Measurements from ENCODE around the gene CASTOR1. TPM values are rescaled to one million over a fixed set of nuclear protein-coding genes. Genes with fewer than 3 reads are reported as not detected.

Gene CASTOR1
- total RNA-seq, 1 donor from 2014 or later: 17.2 TPM

DNA sequence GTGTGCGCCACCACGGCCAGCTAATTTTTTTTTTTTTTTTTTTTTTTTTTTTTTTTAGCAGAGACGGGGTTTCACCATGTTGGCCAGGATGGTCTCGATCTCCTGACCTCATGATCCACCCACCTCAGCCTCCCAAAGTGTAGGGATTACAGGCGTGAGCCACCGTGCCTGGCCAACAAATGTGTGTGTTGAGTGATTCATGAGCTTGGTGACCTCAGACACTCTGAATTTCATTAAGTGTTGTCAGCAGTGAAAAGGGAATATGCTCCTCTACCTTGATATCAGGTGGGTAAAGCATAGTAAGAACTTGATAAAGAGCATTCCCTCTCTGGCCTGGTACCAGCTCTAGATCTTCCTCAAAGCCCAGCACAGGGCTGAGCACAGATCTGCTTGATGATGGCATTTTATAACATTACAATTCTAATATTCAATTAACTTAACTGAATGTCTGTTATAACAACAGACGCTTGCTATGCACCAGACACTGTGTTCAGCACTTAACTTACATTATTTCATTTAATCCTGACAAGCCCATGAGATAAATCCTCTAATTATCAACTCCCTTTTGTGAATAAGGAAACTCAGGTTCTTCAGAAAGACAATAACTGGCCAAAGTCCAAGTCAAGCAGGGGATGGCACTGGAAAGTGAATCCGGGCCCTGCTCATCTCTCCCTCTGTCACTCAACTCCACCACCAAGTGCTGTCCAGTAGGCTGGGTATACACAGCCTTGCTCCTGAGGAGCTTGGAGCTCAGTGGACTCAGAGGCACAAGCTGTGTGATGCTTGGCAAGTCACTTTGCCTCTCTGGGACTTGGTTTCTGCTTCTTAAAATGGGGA lies 24.4 kb upstream of the CASTOR1 start:
- H3K4me3 Mint-ChIP-seq (ENCODE audit: unreplicated experiment): no peak overlapping the region
- TF ChIP-seq, protein P1, sequence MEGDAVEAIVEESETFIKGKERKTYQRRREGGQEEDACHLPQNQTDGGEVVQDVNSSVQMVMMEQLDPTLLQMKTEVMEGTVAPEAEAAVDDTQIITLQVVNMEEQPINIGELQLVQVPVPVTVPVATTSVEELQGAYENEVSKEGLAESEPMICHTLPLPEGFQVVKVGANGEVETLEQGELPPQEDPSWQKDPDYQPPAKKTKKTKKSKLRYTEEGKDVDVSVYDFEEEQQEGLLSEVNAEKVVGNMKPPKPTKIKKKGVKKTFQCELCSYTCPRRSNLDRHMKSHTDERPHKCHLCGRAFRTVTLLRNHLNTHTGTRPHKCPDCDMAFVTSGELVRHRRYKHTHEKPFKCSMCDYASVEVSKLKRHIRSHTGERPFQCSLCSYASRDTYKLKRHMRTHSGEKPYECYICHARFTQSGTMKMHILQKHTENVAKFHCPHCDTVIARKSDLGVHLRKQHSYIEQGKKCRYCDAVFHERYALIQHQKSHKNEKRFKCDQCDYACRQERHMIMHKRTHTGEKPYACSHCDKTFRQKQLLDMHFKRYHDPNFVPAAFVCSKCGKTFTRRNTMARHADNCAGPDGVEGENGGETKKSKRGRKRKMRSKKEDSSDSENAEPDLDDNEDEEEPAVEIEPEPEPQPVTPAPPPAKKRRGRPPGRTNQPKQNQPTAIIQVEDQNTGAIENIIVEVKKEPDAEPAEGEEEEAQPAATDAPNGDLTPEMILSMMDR (IDR thresholded peaks at IDR 0.05; ENCODE audit: unreplicated experiment): no peak
- no peaks in the 10 kb centered on the region for H3K36me3 Mint-ChIP-seq (ENCODE audit: low read depth, unreplicated experiment)
- H3K4me1 Mint-ChIP-seq (ENCODE audit: unreplicated experiment): peaks cover 13% of the 10 kb centered on the region
- no peaks in the 10 kb centered on the region for H3K9me3 Mint-ChIP-seq (ENCODE audit: unreplicated experiment)
- H3K27ac Mint-ChIP-seq (ENCODE audit: unreplicated experiment): no peak overlapping the region
- peaks cover 3% of the 10 kb centered on the region for H3K27me3 Mint-ChIP-seq (ENCODE audit: unreplicated experiment)
- DNase-seq (ENCODE audit: low spot score): no peak

DNA sequence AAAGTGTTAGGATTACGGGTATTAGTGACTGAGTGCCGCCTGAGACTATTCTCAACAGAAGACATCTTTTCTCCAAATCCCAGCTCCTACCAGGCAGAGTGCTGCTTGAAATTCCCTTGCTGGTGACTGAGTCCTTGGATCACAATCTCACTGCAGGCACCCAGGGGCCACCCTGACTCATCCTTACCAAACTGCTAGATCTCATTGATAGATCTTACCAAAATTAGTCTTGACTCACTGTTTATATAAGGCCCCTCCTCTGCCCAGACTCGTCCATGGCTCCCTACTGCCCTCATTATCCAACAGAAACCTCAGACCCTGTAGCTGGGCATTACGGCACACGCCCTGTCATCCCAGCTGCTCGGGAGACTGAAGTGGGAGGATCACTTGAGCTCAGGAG lies 22.7 kb upstream of the CASTOR1 start:
- TF ChIP-seq, protein P1 (IDR thresholded peaks at IDR 0.05; ENCODE audit: unreplicated experiment): no peak
- DNase-seq (ENCODE audit: low spot score): no peak
- Mint-ChIP-seq H3K27me3 (ENCODE audit: unreplicated experiment) (peaks cover 5% of the 10 kb centered on the region), H3K4me1 (ENCODE audit: unreplicated experiment) (peaks cover 13% of the 10 kb centered on the region), H3K36me3 (ENCODE audit: low read depth, unreplicated experiment) (peaks cover 5% of the 10 kb centered on the region), H3K27ac (ENCODE audit: unreplicated experiment) (no peak overlapping the region), H3K9me3 (ENCODE audit: unreplicated experiment) (no peaks in the 10 kb centered on the region), H3K4me3 (ENCODE audit: unreplicated experiment) (no peak overlapping the region)

DNA sequence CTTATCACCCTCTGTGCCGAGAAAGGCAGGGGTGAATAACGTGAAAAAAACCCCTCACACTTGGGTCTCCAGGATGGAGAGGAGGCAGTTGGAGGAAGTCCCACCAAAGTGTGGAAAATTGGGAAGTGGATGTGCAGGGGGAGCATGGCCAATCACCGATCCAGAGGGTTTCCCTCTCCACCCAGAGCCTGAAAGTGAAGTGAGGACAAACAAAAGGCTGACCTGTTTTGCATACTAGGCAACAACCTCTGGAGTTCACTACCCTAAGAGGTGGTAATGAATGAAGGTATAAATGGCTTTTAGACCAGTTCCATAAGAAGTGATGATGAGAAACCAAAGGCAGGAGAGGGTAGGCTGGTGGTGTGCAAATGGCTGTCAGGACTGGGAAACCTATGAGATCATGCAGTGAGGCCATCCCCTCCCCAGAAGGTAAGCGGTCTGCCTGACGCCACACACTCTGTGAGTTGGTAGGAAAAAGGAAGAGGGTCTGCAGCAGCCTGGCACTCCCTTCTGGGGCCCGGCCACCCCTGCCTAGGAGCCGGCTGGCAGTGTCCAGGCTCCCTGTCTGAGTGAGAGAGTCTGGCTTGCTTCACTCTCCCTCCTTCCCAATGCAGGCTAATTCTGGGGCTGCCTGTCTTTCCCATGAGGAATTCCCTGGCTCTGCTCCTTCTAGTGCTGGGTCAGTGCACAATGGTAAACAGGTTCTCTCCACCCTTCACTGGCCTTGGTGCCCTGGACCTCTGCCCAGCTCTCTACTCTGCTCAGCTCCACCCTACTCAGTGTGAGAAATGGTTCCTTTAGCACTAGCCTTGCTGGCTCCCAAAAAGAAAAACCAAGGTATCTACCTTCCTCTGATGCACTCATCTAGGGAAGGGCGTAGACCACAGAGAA lies 21.8 kb upstream of the CASTOR1 start:
- H3K9me3 Mint-ChIP-seq (ENCODE audit: unreplicated experiment): no peaks in the 10 kb centered on the region
- H3K4me3 Mint-ChIP-seq (ENCODE audit: unreplicated experiment): no peak overlapping the region
- no peak for DNase-seq (ENCODE audit: low spot score)
- peaks cover 5% of the 10 kb centered on the region for H3K27me3 Mint-ChIP-seq (ENCODE audit: unreplicated experiment)
- peaks cover 19% of the 10 kb centered on the region for H3K4me1 Mint-ChIP-seq (ENCODE audit: unreplicated experiment)
- H3K27ac Mint-ChIP-seq (ENCODE audit: unreplicated experiment): no peak overlapping the region
- H3K36me3 Mint-ChIP-seq (ENCODE audit: low read depth, unreplicated experiment): peaks cover 5% of the 10 kb centered on the region
- TF ChIP-seq, protein P1 (IDR thresholded peaks at IDR 0.05; ENCODE audit: unreplicated experiment): no peak

DNA sequence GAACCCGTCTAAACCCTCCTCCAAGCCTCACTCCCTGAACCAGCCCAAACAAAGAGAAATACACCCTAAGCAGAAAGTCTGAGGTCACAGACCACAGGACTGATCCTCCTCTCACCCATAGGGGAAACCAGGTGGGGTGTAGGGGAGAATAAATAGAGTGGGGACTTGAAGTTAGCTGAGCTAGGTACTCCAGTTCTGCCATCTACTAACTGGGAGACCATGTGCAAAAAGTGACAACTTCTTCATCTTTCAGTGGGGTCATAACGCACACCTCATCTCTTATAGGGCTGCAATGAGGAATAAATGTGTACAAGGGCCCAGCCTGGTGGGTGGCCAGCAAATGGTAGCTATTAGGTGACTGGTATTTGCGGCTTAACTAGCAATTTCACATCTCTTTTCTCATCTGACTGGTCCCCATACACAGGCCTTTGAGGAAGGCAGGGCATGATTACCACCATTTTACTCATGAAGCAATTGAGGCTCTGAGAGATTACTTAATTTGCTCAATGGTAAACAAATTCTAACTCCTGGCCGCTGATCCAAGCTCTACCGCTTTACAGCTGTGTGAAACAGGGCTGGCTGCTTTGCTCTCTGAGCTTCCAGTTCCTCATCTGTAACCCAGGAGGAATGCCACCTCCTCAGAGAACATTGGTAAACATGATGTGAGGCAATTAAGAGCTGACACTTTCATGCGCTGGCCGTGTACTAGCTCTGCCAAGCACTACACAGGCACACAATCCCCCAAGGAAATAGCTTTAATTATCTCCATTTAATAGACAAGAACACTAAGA lies 20.8 kb upstream of the CASTOR1 start:
- H3K36me3 Mint-ChIP-seq (ENCODE audit: low read depth, unreplicated experiment): peaks cover 5% of the 10 kb centered on the region
- TF ChIP-seq, protein P1 (IDR thresholded peaks at IDR 0.05; ENCODE audit: unreplicated experiment): no peak
- no peaks in the 10 kb centered on the region for H3K9me3 Mint-ChIP-seq (ENCODE audit: unreplicated experiment)
- peaks cover 29% of the 10 kb centered on the region for H3K4me1 Mint-ChIP-seq (ENCODE audit: unreplicated experiment)
- DNase-seq (ENCODE audit: low spot score): no peak
- peaks cover 5% of the 10 kb centered on the region for H3K27me3 Mint-ChIP-seq (ENCODE audit: unreplicated experiment)
- H3K4me3 Mint-ChIP-seq (ENCODE audit: unreplicated experiment): no peak overlapping the region
- no peak overlapping the region for H3K27ac Mint-ChIP-seq (ENCODE audit: unreplicated experiment)
